GM12801 (cell line): Measurements from ENCODE around the gene THSD4.

Experiments
- TF ChIP-seq, protein P1 (sequence below): IDR thresholded peaks from one replicate; pipeline ENCODE4 v1.5.1; 2011; ENCODE audit warnings: control low read depth; ENCODE audit not compliant: insufficient read length; ENCODE audit errors: extremely low read depth

THSD4 gene

DNA sequence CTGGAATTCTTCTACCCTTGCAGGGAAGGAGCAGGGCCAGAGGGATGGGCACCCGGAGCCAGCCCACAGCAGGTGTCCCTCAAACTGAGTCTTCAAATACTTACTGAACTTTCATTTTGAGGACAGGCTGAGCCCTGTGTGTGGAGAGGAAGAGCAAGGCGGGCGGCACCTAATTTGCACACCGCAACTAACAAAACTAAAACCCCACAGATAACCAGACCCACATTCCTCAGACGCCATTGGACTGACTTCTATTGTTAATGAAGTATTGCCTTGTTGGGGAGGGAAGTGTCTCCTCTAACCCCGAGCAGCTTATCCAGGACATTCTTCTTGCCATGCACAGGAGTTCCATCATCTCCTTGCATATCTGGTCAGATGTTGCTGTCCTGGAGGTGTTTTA lies 589.9 kb downstream of the THSD4 start:
- TF ChIP-seq, protein P1, sequence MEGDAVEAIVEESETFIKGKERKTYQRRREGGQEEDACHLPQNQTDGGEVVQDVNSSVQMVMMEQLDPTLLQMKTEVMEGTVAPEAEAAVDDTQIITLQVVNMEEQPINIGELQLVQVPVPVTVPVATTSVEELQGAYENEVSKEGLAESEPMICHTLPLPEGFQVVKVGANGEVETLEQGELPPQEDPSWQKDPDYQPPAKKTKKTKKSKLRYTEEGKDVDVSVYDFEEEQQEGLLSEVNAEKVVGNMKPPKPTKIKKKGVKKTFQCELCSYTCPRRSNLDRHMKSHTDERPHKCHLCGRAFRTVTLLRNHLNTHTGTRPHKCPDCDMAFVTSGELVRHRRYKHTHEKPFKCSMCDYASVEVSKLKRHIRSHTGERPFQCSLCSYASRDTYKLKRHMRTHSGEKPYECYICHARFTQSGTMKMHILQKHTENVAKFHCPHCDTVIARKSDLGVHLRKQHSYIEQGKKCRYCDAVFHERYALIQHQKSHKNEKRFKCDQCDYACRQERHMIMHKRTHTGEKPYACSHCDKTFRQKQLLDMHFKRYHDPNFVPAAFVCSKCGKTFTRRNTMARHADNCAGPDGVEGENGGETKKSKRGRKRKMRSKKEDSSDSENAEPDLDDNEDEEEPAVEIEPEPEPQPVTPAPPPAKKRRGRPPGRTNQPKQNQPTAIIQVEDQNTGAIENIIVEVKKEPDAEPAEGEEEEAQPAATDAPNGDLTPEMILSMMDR, result no peak

DNA sequence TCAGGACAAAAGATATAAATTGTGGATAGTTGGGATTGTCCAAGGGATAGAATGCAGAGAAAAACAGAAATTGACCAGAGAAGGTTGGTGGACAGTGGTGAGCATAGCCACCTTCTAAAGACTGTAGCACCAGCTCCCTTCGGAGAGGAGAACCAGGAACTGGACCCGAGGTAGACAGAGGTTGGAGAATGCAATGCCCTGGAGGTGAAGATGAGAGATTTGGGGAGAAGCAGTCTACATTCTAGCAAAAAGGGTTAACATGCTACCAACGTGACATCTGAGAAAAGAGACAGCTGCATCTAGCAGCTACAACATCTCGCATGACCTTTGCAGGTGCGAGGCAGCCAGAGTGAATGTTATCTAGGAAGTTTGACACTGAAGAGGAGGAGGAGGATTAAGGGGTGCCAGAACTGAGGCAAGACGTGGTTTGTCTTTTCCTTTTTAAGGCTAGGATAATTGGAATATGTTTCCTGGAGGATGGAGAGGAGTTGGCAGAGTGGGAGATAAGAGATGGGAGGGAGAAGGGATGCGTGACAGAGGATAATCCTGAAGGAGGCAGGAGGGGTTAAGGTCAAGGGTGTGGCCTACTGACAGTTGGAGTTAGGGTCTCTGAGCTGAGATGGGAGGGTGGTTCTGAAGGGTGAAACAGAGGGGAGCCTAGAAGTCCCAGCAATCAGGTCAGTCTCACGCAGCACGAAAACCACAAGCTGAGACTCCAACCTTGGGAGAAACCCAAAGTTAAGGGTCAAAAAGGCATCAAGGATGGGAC lies 591.4 kb downstream of the THSD4 start:
- TF ChIP-seq, protein P1, result no peak

DNA sequence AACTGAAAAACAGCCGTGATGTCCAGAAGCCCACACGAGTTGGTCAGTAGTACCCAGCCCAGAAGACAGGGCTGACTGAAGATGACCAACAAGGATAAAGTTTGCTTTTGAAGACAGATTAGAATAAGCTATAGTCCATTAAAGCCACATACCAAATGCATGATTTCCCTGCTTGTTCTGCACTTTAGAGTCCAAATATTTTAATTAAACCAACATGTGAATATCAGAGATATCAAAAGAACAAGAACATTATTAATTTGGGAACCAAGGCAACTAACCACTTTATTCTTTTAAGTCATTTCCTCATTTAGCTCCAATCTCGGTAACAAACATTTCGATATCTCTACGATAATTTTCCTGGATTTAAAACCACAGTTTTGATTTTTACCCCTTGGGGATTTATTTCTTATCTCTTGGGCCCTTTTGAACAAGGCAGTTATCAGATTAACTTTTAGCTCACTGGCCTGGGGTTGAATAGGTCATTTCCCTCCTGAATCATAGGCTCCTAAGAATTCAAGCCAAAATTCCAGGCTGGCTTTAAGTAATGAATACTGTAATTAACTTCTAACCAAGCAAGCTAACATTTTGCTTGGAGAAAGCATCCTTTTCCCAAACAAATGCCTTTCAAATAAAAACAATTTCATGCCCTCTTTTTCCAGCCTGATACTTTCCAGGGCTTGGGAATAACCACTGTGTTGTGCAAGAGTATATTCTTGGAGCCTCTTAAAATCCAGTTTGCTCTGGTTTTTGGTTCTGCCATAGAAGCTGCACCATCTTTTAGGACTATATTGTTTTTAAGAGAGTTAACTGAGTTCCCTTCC lies 592.2 kb downstream of the THSD4 start:
- TF ChIP-seq, protein P1, result no peak

DNA sequence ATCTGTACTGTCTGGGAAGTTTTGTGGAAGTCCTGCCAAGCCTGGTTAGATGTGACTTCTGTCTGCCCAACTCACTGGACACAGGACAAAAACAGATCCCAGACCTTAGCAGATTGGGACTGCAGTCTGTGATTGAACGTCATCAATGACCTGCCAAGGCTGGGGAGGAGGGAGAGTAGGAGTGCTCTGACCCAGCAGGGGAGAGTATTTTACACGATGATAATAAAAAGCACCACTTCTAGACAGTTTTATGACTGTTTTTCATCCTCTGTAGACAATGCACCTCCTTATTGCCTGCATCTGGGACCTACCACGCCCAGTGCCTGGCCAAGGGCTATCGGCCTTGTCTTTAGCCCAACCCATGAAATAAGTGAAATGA lies 592.8 kb downstream of the THSD4 start:
- TF ChIP-seq, protein P1, result no peak

DNA sequence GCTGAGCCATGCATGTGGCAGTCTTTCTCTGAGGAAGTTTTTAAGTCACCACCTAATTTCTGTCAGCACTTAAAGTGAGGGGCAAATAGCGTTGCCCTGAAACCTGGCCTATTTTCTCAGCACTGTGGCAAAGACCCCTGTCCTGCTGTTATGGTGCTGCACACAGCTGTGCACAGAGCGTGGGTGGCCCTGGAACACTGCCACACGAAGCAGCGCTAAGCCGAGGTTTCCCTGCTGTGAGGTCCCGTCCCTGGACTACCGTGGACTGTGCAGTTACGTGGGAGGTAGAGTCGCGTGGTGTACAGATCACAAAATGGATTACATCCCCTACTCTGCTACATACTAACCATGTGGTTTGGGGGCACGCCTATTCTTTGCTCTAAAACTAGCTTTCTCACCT lies 593.5 kb downstream of the THSD4 start:
- TF ChIP-seq, protein P1, result no peak

DNA sequence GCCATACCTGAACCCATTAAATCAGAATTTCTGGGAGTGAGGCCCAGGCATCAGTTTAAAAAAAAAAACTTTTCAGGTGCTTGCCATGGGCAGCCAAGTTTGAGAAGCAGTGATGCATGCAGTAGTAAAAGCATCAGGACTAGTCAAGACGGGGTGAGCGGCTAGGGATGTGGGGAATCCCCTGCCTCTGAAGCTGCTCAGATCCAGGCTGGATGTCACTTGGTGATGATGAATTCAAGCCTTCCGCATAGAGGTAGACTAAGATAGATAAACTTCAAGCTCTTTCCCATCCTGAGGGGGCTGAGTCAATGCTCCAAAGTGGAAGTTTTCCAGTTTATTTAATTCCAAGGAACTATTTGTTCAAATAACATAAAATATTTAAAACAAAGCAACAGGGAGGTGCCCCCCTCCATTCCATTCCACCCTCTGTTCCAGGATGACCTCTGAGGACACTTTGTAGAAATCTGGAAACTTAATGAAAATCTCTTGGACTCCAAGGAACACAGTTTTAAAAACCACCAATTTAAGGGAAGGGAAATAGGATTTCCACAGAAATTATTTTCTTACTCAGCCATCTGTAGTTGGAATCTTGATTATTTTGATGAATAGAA lies 594.6 kb downstream of the THSD4 start:
- TF ChIP-seq, protein P1, result no peak

DNA sequence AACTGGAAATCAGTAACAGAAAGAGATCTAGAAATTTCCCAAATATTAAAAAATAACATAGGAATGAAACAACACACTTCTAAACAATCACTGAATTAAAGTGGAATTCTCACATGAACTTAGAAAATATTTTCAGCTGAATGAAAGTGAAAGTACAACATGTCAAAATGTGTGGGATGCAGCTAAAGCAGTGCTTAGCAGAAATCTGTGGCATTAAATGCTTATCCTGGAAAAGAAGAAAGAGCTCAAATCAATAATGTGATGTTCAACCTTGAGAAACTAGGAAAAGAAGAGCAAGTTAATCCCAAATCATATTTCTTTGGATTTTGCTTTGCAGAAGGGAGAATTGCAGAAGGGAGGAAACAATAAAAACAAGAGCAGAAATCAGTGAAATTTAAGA lies 596.9 kb downstream of the THSD4 start:
- TF ChIP-seq, protein P1, result no peak
